ENCODE measurements around the gene CNTNAP1. TPM values are rescaled to one million over a fixed set of nuclear protein-coding genes. Genes with fewer than 3 reads are reported as not detected.

The CNTNAP1 gene
- total RNA-seq, 3 donors from 2014 or later: 1.4 to 37.4 (median 7.1) TPM

- peak in 2 of 3 donors; percentile 60 to 71 for DNase-seq
- no peak for ATAC-seq
- peak; percentile 23 for TF ChIP-seq CTCF (IDR thresholded peaks at IDR 0.05)
- Histone ChIP-seq H3K36me3 (ENCODE audit: low read depth) (no peaks in the 10 kb centered on the region), H3K4me3 (no peak overlapping the region), H3K4me1 (ENCODE audit: low read depth) (peaks cover 38% of the 10 kb centered on the region), H3K9me3 (no peaks in the 10 kb centered on the region)
- intact Hi-C loops (cut with DNase I, micrococcal nuclease): loop anchor here in 1 of 2 donors (10.0 kb wide), 1 partner anchor 99 kb away; the partner anchor contains the start of gene PSMC3IP
These were observed 8.2 kb upstream of the CNTNAP1 start for GRCh38 chr17:42673885-42674754.

- Histone ChIP-seq H3K4me3 (no peak overlapping the region), H3K9me3 (no peaks in the 10 kb centered on the region), H3K4me1 (ENCODE audit: low read depth) (peaks cover 46% of the 10 kb centered on the region), H3K36me3 (ENCODE audit: low read depth) (no peaks in the 10 kb centered on the region)
- TF ChIP-seq CTCF (IDR thresholded peaks at IDR 0.05): no peak
- DNase-seq (peak in 1 of 3 donors; percentile 56), ATAC-seq (no peak)
- intact Hi-C loops (cut with DNase I, micrococcal nuclease): loop anchor here in 1 of 2 donors (10.0 kb wide), 1 partner anchor 100 kb away; the partner anchor contains the start of gene PSMC3IP
These were observed 7.5 kb upstream of the CNTNAP1 start for GRCh38 chr17:42674755-42675347.

DNA sequence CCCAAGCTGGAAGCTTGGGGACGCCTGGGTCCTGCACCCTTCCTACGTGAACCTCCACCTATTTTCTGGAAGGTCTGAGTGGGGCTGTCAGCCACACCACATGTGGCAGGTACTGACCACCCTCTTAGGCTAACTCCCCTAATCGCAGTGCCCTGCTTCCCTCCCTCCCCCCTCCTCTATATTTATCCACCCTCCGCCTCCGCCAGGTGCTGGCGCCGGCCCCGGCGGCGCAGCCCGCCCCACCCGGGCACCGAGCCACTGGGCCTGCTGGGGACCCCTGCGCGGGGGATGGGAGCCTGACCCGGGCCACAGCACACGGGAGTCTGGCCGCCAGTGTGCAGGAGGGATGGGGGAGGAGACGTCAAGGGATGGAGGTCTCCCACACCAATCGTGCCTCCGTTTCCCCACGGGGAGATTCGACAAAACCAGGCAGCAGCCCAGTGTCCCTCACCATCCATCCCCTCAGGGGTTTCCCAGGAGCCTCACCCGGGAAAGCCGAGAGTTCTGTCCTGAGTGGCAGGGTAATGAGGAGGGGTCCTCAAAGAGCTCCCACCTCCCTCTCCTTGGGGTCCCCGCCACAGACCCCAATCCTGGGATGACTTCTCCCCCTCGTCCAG is 6.9 kb upstream of the CNTNAP1 start:
- no peak for TF ChIP-seq CTCF (IDR thresholded peaks at IDR 0.05)
- Histone ChIP-seq H3K4me3 (peak overlapping the region; percentile 63), H3K4me1 (ENCODE audit: low read depth) (peaks cover 52% of the 10 kb centered on the region), H3K9me3 (no peaks in the 10 kb centered on the region), H3K36me3 (ENCODE audit: low read depth) (no peaks in the 10 kb centered on the region)
- intact Hi-C loops (cut with DNase I, micrococcal nuclease): loop anchor here in 1 of 2 donors (10.0 kb wide), 1 partner anchor 101 kb away; the partner anchor contains the start of gene PSMC3IP
- peak in 1 of 3 donors; percentile 62 for DNase-seq
- no peak for ATAC-seq

DNA sequence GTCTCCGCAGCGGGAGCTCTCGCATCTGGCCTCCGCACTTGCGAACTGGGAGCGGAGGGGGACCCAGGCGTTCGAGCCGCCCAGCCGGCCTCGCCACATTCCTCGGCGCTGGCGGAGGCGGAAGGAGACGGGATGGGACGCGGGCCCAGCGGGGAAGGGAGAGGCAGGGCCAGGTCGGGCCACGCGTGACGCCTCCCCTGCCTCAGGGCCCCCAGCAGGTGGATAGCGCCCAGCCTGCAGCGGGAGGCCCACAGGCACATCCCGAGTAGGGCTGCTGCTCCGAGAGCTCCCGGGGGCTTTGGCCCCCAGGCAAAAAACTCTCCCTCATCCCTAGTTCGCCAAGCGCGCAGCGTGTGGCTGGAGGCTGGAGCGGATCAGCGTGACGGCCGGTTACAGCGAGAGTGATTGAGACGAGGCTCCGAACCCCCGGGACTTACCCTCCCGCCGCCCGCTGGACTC is 6.3 kb upstream of the CNTNAP1 start:
- Histone ChIP-seq H3K9me3 (no peaks in the 10 kb centered on the region), H3K36me3 (ENCODE audit: low read depth) (no peaks in the 10 kb centered on the region), H3K4me3 (peak overlapping the region; percentile 63), H3K4me1 (ENCODE audit: low read depth) (peaks cover 51% of the 10 kb centered on the region)
- peak in 2 of 3 donors; percentile 69 to 84 for DNase-seq
- peak; percentile 16 for ATAC-seq
- no peak for TF ChIP-seq CTCF (IDR thresholded peaks at IDR 0.05)
- intact Hi-C loops (cut with DNase I, micrococcal nuclease): loop anchor here in 1 of 2 donors (10.0 kb wide), 1 partner anchor 101 kb away; the partner anchor contains the start of gene PSMC3IP

- H3K9me3 ChIP-seq: no peaks in the 10 kb centered on the region
- DNase-seq (peak in 1 of 3 donors; percentile 70), ATAC-seq (peak; percentile 0)
- peak within 1 kb of the TSS; percentile 63 for H3K4me3 ChIP-seq
- intact Hi-C loops (cut with DNase I, micrococcal nuclease): loop anchor here in 1 of 2 donors (10.0 kb wide), 1 partner anchor 102 kb away; the partner anchor contains the start of gene PSMC3IP
- H3K4me1 ChIP-seq (ENCODE audit: low read depth): peaks cover 53% of the 10 kb centered on the region
- no peaks in the 10 kb centered on the region for H3K36me3 ChIP-seq (ENCODE audit: low read depth)
- TF ChIP-seq CTCF (IDR thresholded peaks at IDR 0.05): no peak
These were observed 5.8 kb upstream of the CNTNAP1 start, which contains the start of gene PLEKHH3 for GRCh38 chr17:42676424-42677011. Gene PLEKHH3 (minus strand): TSS chr17:42676994. CDS start chr17:42676563, 431 bp downstream.
